Gastrocnemius medialis (tissue), 4 donors: Measurements from ENCODE around the gene EPB41L4A. TPM values are rescaled to one million over a fixed set of nuclear protein-coding genes. Genes with fewer than 3 reads are reported as not detected.

ENCODE experiments used
- ATAC-seq, 2 donors: fragments of 150-250 bp; one replicate each; pipeline ENCODE4 v1.9.1; 2016
- DNase-seq, 2 donors: peaks; one replicate each; pipeline ENCODE4 v3.0.0-alpha.2; 2019
- H3K27ac ChIP-seq, 4 donors: fragments of 200-600 bp; sonication (generic); 1 replicate in 1 of 4; 2 replicates in 3 of 4; pipeline ENCODE4 v1.5.1; 2016 to 2018; ENCODE audit warnings: mild to moderate bottlenecking in 2 of 4, moderate library complexity in 1 of 4
- H3K27me3 ChIP-seq, 3 donors: fragments of 200-600 bp; sonication (generic) in 2 of 3; 1 replicate in 1 of 3; 2 replicates in 2 of 3; pipeline versions ENCODE4 v1.5.1 to v1.6.0; 2016 to 2019; ENCODE audit warnings: mild to moderate bottlenecking in 1 of 3, moderate library complexity in 1 of 3
- H3K36me3 ChIP-seq, 2 donors: fragments of 200-600 bp; sonication (generic) in 1 of 2; one replicate each; pipeline ENCODE4 v1.5.1; 2017 to 2018
- H3K4me1 ChIP-seq, 2 donors: fragments of 200-600 bp; sonication (generic) in 1 of 2; one replicate each; pipeline ENCODE4 v1.5.1; 2016 to 2017; ENCODE audit warnings: mild to moderate bottlenecking in 2 of 2
- H3K4me3 ChIP-seq, 4 donors: fragments of 200-600 bp; sonication (generic) in 3 of 4; 1 replicate in 1 of 4; 2 replicates in 3 of 4; pipeline ENCODE4 v1.5.1; 2016 to 2019; ENCODE audit warnings: mild to moderate bottlenecking in 2 of 4
- H3K9me3 ChIP-seq, 3 donors: fragments of 200-600 bp; sonication (generic) in 2 of 3; 1 replicate in 1 of 3; 2 replicates in 2 of 3; pipeline ENCODE4 v1.5.1; 2016 to 2019
- POLR2A ChIP-seq, 2 donors: fragments of 450-650 bp; IDR thresholded peaks; one replicate each; pipeline ENCODE4 v1.6.1; 2017; ENCODE audit warnings: antibody characterized with exemption in 2 of 2, mild to moderate bottlenecking in 2 of 2, moderate library complexity in 2 of 2
- in situ Hi-C, 4 donors: fragments of 200-750 bp; cut with MboI; loops; one replicate each; pipeline versions ENCODE4 v1.15.0 to v1.8.0; 2017; ENCODE audit warnings: low sequenced_read_pairs in 4 of 4
- intact Hi-C: fragments of 100-400 bp; cut with DNase I; formaldehyde crosslinking; loops from one replicate; pipeline ENCODE4 v1.15.1; 2023; ENCODE audit warnings: low total_unique reads
- total RNA-seq, 4 donors: library from RNA; depleted of rRNA; stranded (reverse); fragments of >200 nt; gene quantifications; one replicate each; pipeline versions ENCODE4 v1.1.0 to v1.2.3, GENCODE V29; 2016
- TF ChIP-seq, protein P1 (sequence below), 5 experiments: fragments of 450-650 bp in 3 of 5; fragments of 200-600 bp in 2 of 5; sonication (generic) in 2 of 5; IDR thresholded peaks in 4 of 5; conservative IDR thresholded peaks in 1 of 5; 1 replicate in 4 of 5; 2 replicates in 1 of 5; pipeline ENCODE4 v1.5.1; 2016 to 2019; ENCODE audit warnings: antibody characterized with exemption in 5 of 5, mild to moderate bottlenecking in 3 of 5, moderate library complexity in 3 of 5

Gene EPB41L4A
- total RNA-seq, 4 donors from 2014 or later, result 1.8 to 10.6 (median 3.8) TPM

DNA sequence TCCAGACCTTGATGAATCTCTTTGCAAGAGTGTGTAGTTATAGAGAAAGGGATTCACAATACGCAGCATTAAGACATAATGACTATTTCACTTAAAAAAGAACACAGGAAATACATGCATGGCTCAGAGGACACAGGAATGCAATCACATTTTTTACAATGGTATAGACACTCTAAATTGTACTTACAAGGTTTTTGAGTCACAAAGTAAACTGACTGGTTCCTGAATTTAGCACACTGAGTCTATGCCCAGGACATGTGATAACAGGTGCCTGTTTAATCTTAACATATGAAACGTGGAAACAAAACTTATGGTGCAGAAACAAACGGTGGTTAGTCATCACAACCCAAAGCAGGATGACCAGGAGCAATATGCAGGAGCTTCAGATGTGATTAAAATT, 6.7 kb downstream of the EPB41L4A start:
- TF ChIP-seq POLR2A (IDR thresholded peaks at IDR 0.05), result no peak
- TF ChIP-seq, protein P1, sequence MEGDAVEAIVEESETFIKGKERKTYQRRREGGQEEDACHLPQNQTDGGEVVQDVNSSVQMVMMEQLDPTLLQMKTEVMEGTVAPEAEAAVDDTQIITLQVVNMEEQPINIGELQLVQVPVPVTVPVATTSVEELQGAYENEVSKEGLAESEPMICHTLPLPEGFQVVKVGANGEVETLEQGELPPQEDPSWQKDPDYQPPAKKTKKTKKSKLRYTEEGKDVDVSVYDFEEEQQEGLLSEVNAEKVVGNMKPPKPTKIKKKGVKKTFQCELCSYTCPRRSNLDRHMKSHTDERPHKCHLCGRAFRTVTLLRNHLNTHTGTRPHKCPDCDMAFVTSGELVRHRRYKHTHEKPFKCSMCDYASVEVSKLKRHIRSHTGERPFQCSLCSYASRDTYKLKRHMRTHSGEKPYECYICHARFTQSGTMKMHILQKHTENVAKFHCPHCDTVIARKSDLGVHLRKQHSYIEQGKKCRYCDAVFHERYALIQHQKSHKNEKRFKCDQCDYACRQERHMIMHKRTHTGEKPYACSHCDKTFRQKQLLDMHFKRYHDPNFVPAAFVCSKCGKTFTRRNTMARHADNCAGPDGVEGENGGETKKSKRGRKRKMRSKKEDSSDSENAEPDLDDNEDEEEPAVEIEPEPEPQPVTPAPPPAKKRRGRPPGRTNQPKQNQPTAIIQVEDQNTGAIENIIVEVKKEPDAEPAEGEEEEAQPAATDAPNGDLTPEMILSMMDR (IDR thresholded peaks at IDR 0.05 in 4 of 5, conservative IDR thresholded peaks at IDR 0.05 in 1 of 5), result no peak
- H3K27ac ChIP-seq, result no peak overlapping the region
- intact Hi-C loops (no loop called here), in situ Hi-C loops (loop anchor here in 1 of 4 donors (25.0 kb wide), 1 partner anchor 200 kb away; no protein-coding TSS in a partner anchor)
- H3K4me1 ChIP-seq, result peaks cover 0 to under 1% of the 10 kb centered on the region in 2 donors
- ATAC-seq, result no peak
- DNase-seq, result no peak
- H3K36me3 ChIP-seq, result no peaks in the 10 kb centered on the region
- peaks cover 3 to 5% (median 4%) of the 10 kb centered on the region in 3 donors for H3K27me3 ChIP-seq
- H3K4me3 ChIP-seq, result no peak overlapping the region
- no peaks in the 10 kb centered on the region for H3K9me3 ChIP-seq

GRCh38 chr5:112411903-112412302, 7.2 kb downstream of the EPB41L4A start:
- H3K27me3 ChIP-seq, result peaks cover 0 to 2% (median under 1%) of the 10 kb centered on the region in 3 donors
- no peak overlapping the region for H3K27ac ChIP-seq
- in situ Hi-C loops, result loop anchor here in 1 of 4 donors (25.0 kb wide), 1 partner anchor 200 kb away; no protein-coding TSS in a partner anchor
- H3K9me3 ChIP-seq, result no peaks in the 10 kb centered on the region
- no peak for TF ChIP-seq POLR2A (IDR thresholded peaks at IDR 0.05)
- TF ChIP-seq, protein P1 (IDR thresholded peaks at IDR 0.05 in 4 of 5, conservative IDR thresholded peaks at IDR 0.05 in 1 of 5), result no peak
- H3K4me1 ChIP-seq, result peaks cover 0 to 3% of the 10 kb centered on the region in 2 donors
- ATAC-seq (no peak), DNase-seq (no peak)
- no peaks in the 10 kb centered on the region for H3K36me3 ChIP-seq
- no peak overlapping the region for H3K4me3 ChIP-seq
- intact Hi-C loops, result no loop called here

GRCh38 chr5:112407666-112408065, 11.4 kb downstream of the EPB41L4A start:
- intact Hi-C loops, result no loop called here
- Histone ChIP-seq H3K27me3 (no peaks in the 10 kb centered on the region), H3K36me3 (no peaks in the 10 kb centered on the region), H3K4me3 (no peak overlapping the region), H3K9me3 (no peaks in the 10 kb centered on the region), H3K4me1 (peaks cover 0 to 5% of the 10 kb centered on the region in 2 donors), H3K27ac (no peak overlapping the region)
- no peak for TF ChIP-seq POLR2A (IDR thresholded peaks at IDR 0.05)
- TF ChIP-seq, protein P1 (IDR thresholded peaks at IDR 0.05 in 4 of 5, conservative IDR thresholded peaks at IDR 0.05 in 1 of 5), result no peak
- ATAC-seq (no peak), DNase-seq (no peak)
- in situ Hi-C loops, result loop anchor here in 1 of 4 donors (25.0 kb wide), 1 partner anchor 195 kb away; no protein-coding TSS in a partner anchor

- no peak for DNase-seq
- TF ChIP-seq, protein P1 (IDR thresholded peaks at IDR 0.05 in 4 of 5, conservative IDR thresholded peaks at IDR 0.05 in 1 of 5), result no peak
- TF ChIP-seq POLR2A (IDR thresholded peaks at IDR 0.05), result no peak
- H3K4me3 ChIP-seq, result no peak overlapping the region
- peaks cover 0 to 5% of the 10 kb centered on the region in 2 donors for H3K4me1 ChIP-seq
- intact Hi-C loops, result no loop called here
- H3K36me3 ChIP-seq, result no peaks in the 10 kb centered on the region
- H3K27ac ChIP-seq, result no peak overlapping the region
- no peaks in the 10 kb centered on the region for H3K27me3 ChIP-seq
- no peaks in the 10 kb centered on the region for H3K9me3 ChIP-seq
- in situ Hi-C loops, result loop anchor here in 1 of 4 donors (25.0 kb wide), 1 partner anchor 195 kb away; no protein-coding TSS in a partner anchor
- ATAC-seq, result no peak
Measured at GRCh38 chr5:112407240-112407639, 11.8 kb downstream of the EPB41L4A start.
